Esophagus muscularis mucosa (tissue), 4 donors: ENCODE results near the gene SIRT2.

Experiments used
- CTCF ChIP-seq, 3 experiments: fragments of 200-600 bp in 2 of 3; fragments of 450-650 bp in 1 of 3; sonication (generic) in 2 of 3; IDR thresholded peaks; one replicate each; pipeline ENCODE4 v1.5.1; 2017 to 2019; ENCODE audit warnings: antibody characterized with exemption in 3 of 3, mild to moderate bottlenecking in 2 of 3, moderate library complexity in 1 of 3
- EP300 ChIP-seq: sonication (generic); formaldehyde crosslinking; IDR thresholded peaks from one replicate; pipeline ENCODE4 v1.6.1; 2017; ENCODE audit warnings: antibody characterized with exemption
- POLR2A ChIP-seq: fragments of 450-650 bp; IDR thresholded peaks from one replicate; pipeline ENCODE4 v1.6.1; 2017; ENCODE audit warnings: antibody characterized with exemption, moderate library complexity, mild to moderate bottlenecking, low read depth

DNA sequence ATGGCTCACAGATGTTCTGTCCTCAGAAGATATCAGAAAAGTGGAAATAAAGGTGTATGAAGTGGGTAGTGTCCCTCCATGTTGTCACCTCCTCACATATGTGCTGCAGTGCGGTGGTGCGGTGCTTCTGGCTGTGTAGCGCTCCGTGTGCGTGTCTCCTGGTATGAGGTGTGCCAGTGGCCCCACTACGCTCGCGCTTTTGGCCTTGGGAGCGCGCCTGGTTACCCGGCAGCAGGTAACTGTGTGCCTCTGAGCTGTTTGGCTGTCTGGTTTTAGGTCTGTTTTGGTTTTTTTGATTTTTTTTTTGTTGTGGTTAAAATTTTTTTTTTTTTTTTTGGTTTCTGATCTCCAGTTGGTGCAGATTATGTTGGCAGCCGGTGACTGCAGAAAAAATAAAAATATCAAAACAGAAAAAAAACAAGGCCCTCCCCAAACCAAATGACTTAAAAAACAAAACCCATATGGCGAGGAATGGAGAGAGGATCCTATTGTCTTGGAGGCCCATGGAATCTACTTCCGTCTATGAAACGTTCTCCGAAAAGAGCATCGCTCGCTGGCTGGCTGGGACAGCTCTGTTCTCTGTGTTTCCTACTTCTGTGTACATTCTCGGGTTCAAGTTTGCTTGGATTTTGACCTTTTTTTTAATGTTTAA is 57.5 kb downstream of the SIRT2 start:
- no peak for TF ChIP-seq CTCF (IDR thresholded peaks at IDR 0.05)
- no peak for TF ChIP-seq POLR2A
- no peak for TF ChIP-seq EP300
